HepG2 (cell line): ENCODE data around the gene SOX13. TPM values are rescaled to one million over a fixed set of nuclear protein-coding genes. Genes with fewer than 3 reads are reported as not detected.

Experiments
- ATRX ChIP-seq: sonication (generic); formaldehyde crosslinking; IDR thresholded peaks from 2 replicates; pipeline ENCODE4 v1.4.0; 2020; ENCODE audit warnings: missing genetic modification reagents, borderline replicate concordance
- KLF15 ChIP-seq: sonication (generic); formaldehyde crosslinking; IDR thresholded peaks from 2 replicates; pipeline ENCODE4 v1.8.1; 2023; ENCODE audit warnings: borderline replicate concordance, mild to moderate bottlenecking, inconsistent platforms, missing genetic modification reagents, mixed read lengths
- POLR2G ChIP-seq: fragments of 200-400 bp; formaldehyde crosslinking; IDR thresholded peaks from 2 replicates; pipeline ENCODE4 v1.6.1; 2018; ENCODE audit warnings: mild to moderate bottlenecking, low read depth, low read length, moderate library complexity
- ZFP1 ChIP-seq: IDR thresholded peaks from 2 replicates; pipeline ENCODE4 v1.6.1; 2016
- ZMYM3 ChIP-seq: sonication (generic); formaldehyde crosslinking; IDR thresholded peaks from 2 replicates; pipeline ENCODE4 v1.5.1; 2020; ENCODE audit warnings: mild to moderate bottlenecking, missing genetic modification reagents
- ZNF101 ChIP-seq: sonication (generic); formaldehyde crosslinking; IDR thresholded peaks from 2 replicates; pipeline ENCODE4 v1.4.0; 2020; ENCODE audit warnings: mild to moderate bottlenecking, low read depth, missing genetic modification reagents, borderline replicate concordance
- ZNF138 ChIP-seq: sonication (generic); formaldehyde crosslinking; IDR thresholded peaks from 2 replicates; pipeline ENCODE4 v1.5.0; 2020; ENCODE audit warnings: mild to moderate bottlenecking, low read depth, missing genetic modification reagents
- ZNF720 ChIP-seq: sonication (generic); formaldehyde crosslinking; IDR thresholded peaks from 2 replicates; pipeline ENCODE4 v1.4.0; 2020; ENCODE audit warnings: missing genetic modification reagents
- ZNF768 ChIP-seq: sonication (generic); formaldehyde crosslinking; IDR thresholded peaks from 2 replicates; pipeline ENCODE4 v1.4.0; 2020; ENCODE audit warnings: missing genetic modification reagents
- polyA plus RNA-seq, 8 experiments: library from polyadenylated mRNA; depleted of rRNA in 3 of 8; stranded (reverse) in 7 of 8; unstranded in 1 of 8; fragments of >200 nt; fragmentation: Illumina TruSeq in 4 of 8; extraction: Trizol in 4 of 8; gene quantifications; 2 replicates each; pipeline versions ENCODE4 v1.2.1 to v1.2.3, GENCODE V29; 2011 to 2016; ENCODE audit warnings: low read depth in 4 of 8, missing spikeins in 1 of 8, mixed read lengths in 1 of 8; ENCODE audit not compliant: insufficient read depth in 1 of 8
- total RNA-seq, 5 experiments: library from RNA; depleted of rRNA; stranded (reverse); fragments of >200 nt; fragmentation: Illumina TruSeq; extraction: Trizol; gene quantifications; 2 replicates each; pipeline ENCODE4 v1.2.3, GENCODE V29; 2016; ENCODE audit warnings: low read depth in 1 of 5
- TF ChIP-seq, protein P1 (sequence below): sonication (generic); formaldehyde crosslinking; IDR thresholded peaks from 2 replicates; pipeline ENCODE4 v1.4.0; 2020; ENCODE audit warnings: missing genetic modification reagents
- TF ChIP-seq, protein P2 (sequence below): IDR thresholded peaks from 2 replicates; pipeline ENCODE4 v1.6.1; 2016; ENCODE audit warnings: missing compliant biosample characterization, missing genetic modification reagents, borderline replicate concordance
- TF ChIP-seq, protein P3 (sequence below): sonication (generic); formaldehyde crosslinking; conservative IDR thresholded peaks from 2 replicates; pipeline ENCODE4 v1.8.1; 2023; ENCODE audit warnings: missing genetic modification reagents
- TF ChIP-seq, protein P4 (sequence below): sonication (generic); formaldehyde crosslinking; IDR thresholded peaks from 2 replicates; pipeline ENCODE4 v1.4.0; 2020; ENCODE audit warnings: missing genetic modification reagents, low read depth, mild to moderate bottlenecking, borderline replicate concordance
- TF ChIP-seq, protein P5 (sequence below): sonication (generic); formaldehyde crosslinking; IDR thresholded peaks from 2 replicates; pipeline ENCODE4 v1.9.0; 2021; ENCODE audit warnings: mild to moderate bottlenecking, missing genetic modification reagents

Gene SOX13
- total and polyA plus RNA-seq, 2 of the 13 experiments (the other 11 are each of a cell fraction or from before 2014, with no cell fraction given) = 13.3 to 15.8 TPM

DNA sequence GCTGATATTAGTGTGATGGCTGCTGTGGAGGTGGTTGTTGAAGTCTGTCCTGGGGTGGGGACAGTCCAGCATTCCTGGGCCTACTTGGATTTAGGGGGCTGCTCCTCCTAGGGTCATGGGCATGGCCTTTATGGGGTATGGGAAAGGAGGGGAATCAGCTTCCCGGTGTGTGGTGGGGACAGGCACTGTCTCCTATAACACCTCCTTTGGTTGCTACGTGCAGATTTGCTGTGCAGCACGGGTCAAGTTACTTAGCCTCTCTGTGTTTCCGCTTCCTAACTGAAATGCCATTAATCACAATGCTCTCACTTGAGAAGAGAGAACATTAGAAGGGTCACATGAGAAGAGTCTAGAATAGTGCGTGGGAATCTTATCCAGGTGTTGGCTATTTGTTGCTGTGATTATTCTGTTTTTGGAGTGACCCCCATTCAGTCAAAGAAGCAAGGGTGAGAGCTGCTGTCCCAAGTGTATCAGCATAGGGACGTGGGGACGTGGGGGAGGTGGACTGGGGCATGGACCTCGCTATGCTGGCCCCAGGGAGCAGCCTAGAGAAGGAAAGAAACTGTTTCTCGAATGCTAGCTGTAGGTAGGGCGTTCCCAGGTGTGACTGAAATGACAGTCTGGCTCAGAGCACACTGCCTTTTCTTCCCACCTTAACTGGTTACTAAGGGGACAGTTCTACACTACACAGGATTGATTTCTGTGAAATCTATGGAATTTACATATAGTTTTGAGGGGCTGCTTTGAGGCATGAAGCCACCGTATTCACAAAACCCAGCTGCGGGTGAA lies 19.9 kb downstream of the SOX13 start (continued):
- TF ChIP-seq, protein P1, sequence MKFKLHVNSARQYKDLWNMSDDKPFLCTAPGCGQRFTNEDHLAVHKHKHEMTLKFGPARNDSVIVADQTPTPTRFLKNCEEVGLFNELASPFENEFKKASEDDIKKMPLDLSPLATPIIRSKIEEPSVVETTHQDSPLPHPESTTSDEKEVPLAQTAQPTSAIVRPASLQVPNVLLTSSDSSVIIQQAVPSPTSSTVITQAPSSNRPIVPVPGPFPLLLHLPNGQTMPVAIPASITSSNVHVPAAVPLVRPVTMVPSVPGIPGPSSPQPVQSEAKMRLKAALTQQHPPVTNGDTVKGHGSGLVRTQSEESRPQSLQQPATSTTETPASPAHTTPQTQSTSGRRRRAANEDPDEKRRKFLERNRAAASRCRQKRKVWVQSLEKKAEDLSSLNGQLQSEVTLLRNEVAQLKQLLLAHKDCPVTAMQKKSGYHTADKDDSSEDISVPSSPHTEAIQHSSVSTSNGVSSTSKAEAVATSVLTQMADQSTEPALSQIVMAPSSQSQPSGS (CRISPR knock-in tag) = no peak
- peak; percentile 49 for TF ChIP-seq ZMYM3 (CRISPR knock-in tag)
- no peak for TF ChIP-seq ZFP1 (CRISPR knock-in tag)
- no peak for TF ChIP-seq ZNF101 (CRISPR knock-in tag)
- 0 out of 2 replicates have a peak, but pooled peaks have one; percentile 38 for TF ChIP-seq POLR2G
- TF ChIP-seq, protein P2, sequence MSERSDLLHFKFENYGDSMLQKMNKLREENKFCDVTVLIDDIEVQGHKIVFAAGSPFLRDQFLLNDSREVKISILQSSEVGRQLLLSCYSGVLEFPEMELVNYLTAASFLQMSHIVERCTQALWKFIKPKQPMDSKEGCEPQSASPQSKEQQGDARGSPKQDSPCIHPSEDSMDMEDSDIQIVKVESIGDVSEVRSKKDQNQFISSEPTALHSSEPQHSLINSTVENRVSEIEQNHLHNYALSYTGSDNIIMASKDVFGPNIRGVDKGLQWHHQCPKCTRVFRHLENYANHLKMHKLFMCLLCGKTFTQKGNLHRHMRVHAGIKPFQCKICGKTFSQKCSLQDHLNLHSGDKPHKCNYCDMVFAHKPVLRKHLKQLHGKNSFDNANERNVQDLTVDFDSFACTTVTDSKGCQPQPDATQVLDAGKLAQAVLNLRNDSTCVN (CRISPR knock-in tag) = no peak
- no peak for TF ChIP-seq KLF15 (CRISPR knock-in tag)
- TF ChIP-seq, protein P3, sequence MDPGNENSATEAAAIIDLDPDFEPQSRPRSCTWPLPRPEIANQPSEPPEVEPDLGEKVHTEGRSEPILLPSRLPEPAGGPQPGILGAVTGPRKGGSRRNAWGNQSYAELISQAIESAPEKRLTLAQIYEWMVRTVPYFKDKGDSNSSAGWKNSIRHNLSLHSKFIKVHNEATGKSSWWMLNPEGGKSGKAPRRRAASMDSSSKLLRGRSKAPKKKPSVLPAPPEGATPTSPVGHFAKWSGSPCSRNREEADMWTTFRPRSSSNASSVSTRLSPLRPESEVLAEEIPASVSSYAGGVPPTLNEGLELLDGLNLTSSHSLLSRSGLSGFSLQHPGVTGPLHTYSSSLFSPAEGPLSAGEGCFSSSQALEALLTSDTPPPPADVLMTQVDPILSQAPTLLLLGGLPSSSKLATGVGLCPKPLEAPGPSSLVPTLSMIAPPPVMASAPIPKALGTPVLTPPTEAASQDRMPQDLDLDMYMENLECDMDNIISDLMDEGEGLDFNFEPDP (CRISPR knock-in tag) = no peak
- TF ChIP-seq ATRX (CRISPR knock-in tag) = no peak
- TF ChIP-seq ZNF138 (CRISPR knock-in tag) = no peak
- peak; percentile 95 for TF ChIP-seq ZNF768 (CRISPR knock-in tag)
- TF ChIP-seq, protein P4, sequence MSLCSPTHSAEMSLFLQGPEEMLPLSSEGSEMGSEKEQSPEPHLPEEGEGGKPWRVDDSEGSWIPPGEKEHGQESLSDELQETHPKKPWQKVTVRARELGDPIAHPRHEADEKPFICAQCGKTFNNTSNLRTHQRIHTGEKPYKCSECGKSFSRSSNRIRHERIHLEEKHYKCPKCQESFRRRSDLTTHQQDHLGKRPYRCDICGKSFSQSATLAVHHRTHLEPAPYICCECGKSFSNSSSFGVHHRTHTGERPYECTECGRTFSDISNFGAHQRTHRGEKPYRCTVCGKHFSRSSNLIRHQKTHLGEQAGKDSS (CRISPR knock-in tag) = no peak
- TF ChIP-seq, protein P5, sequence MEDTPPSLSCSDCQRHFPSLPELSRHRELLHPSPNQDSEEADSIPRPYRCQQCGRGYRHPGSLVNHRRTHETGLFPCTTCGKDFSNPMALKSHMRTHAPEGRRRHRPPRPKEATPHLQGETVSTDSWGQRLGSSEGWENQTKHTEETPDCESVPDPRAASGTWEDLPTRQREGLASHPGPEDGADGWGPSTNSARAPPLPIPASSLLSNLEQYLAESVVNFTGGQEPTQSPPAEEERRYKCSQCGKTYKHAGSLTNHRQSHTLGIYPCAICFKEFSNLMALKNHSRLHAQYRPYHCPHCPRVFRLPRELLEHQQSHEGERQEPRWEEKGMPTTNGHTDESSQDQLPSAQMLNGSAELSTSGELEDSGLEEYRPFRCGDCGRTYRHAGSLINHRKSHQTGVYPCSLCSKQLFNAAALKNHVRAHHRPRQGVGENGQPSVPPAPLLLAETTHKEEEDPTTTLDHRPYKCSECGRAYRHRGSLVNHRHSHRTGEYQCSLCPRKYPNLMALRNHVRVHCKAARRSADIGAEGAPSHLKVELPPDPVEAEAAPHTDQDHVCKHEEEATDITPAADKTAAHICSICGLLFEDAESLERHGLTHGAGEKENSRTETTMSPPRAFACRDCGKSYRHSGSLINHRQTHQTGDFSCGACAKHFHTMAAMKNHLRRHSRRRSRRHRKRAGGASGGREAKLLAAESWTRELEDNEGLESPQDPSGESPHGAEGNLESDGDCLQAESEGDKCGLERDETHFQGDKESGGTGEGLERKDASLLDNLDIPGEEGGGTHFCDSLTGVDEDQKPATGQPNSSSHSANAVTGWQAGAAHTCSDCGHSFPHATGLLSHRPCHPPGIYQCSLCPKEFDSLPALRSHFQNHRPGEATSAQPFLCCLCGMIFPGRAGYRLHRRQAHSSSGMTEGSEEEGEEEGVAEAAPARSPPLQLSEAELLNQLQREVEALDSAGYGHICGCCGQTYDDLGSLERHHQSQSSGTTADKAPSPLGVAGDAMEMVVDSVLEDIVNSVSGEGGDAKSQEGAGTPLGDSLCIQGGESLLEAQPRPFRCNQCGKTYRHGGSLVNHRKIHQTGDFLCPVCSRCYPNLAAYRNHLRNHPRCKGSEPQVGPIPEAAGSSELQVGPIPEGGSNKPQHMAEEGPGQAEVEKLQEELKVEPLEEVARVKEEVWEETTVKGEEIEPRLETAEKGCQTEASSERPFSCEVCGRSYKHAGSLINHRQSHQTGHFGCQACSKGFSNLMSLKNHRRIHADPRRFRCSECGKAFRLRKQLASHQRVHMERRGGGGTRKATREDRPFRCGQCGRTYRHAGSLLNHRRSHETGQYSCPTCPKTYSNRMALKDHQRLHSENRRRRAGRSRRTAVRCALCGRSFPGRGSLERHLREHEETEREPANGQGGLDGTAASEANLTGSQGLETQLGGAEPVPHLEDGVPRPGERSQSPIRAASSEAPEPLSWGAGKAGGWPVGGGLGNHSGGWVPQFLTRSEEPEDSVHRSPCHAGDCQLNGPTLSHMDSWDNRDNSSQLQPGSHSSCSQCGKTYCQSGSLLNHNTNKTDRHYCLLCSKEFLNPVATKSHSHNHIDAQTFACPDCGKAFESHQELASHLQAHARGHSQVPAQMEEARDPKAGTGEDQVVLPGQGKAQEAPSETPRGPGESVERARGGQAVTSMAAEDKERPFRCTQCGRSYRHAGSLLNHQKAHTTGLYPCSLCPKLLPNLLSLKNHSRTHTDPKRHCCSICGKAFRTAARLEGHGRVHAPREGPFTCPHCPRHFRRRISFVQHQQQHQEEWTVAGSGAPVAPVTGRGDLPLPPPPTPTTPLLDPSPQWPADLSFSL (CRISPR knock-in tag) = no peak
- no peak for TF ChIP-seq ZNF720 (CRISPR knock-in tag)
